Caco-2 (cell line): Measurements from ENCODE around the gene EIF3I. TPM values are rescaled to one million over a fixed set of nuclear protein-coding genes. Genes with fewer than 3 reads are reported as not detected.

ENCODE experiments used
- BruUV-seq: library from RNA; stranded (reverse); fragments of 400-500 nt; replicated peaks from 2 replicates; lab custom pipeline; 2021; lab: Mats Ljungman, UMichigan
- CTCF ChIA-PET: fragments of 300-600 bp; sonication (Branson Sonifier 250); formaldehyde crosslinking; loops from one replicate; lab custom pipeline; 2022; ENCODE audit warnings: antibody characterized with exemption; lab: Charles Lee
- POLR2A ChIA-PET: fragments of 300-600 bp; sonication (Branson Sonifier 250); formaldehyde crosslinking; loops from one replicate; lab custom pipeline; 2022; ENCODE audit warnings: antibody characterized with exemption; lab: Charles Lee
- DNase-seq, 2 experiments: peaks; one replicate each; pipeline versions ENCODE4 v3.0.0 to v3.0.0-alpha.2; 2020 to 2022
- H3K27me3 ChIP-seq: replicated peaks from 2 replicates; pipeline ENCODE4 v1.6.0; 2011; ENCODE audit warnings: low read length; ENCODE audit not compliant: control insufficient read depth, insufficient read depth
- H3K36me3 ChIP-seq: 2 replicates; pipeline ENCODE4 v1.5.1; 2011; ENCODE audit warnings: low read length; ENCODE audit not compliant: control insufficient read depth, insufficient read depth
- H3K4me1 ChIP-seq: fragments of 250-450 bp; sonication (Bioruptor Pico); 2 replicates; pipeline ENCODE4 v1.5.1; 2020; ENCODE audit warnings: mild to moderate bottlenecking
- H3K4me3 ChIP-seq: 2 replicates; pipeline ENCODE4 v1.5.1; 2011; ENCODE audit warnings: low read depth, mild to moderate bottlenecking, control low read depth, low read length
- H3K9me3 ChIP-seq: fragments of 250-450 bp; sonication (Bioruptor Pico); 2 replicates; pipeline ENCODE4 v1.5.1; 2020; ENCODE audit warnings: mild to moderate bottlenecking, moderate library complexity
- H3K27ac Mint-ChIP-seq: one replicate; pipeline ENCODE4 v1.8.0; 2022; ENCODE audit warnings: mixed read lengths; ENCODE audit not compliant: unreplicated experiment
- H3K27me3 Mint-ChIP-seq: one replicate; pipeline ENCODE4 v1.8.0; 2022; ENCODE audit warnings: mixed read lengths; ENCODE audit not compliant: insufficient read depth, unreplicated experiment
- H3K36me3 Mint-ChIP-seq: one replicate; pipeline ENCODE4 v1.8.0; 2022; ENCODE audit warnings: mild to moderate bottlenecking, mixed read lengths; ENCODE audit not compliant: insufficient read depth, unreplicated experiment
- H3K4me1 Mint-ChIP-seq: one replicate; pipeline ENCODE4 v1.8.0; 2022; ENCODE audit warnings: low read depth, mixed read lengths; ENCODE audit not compliant: unreplicated experiment
- H3K4me3 Mint-ChIP-seq: one replicate; pipeline ENCODE4 v1.8.0; 2022; ENCODE audit warnings: mild to moderate bottlenecking, moderate library complexity, mixed read lengths; ENCODE audit not compliant: unreplicated experiment
- H3K9me3 Mint-ChIP-seq: one replicate; pipeline ENCODE4 v1.8.0; 2022; ENCODE audit warnings: mixed read lengths; ENCODE audit not compliant: unreplicated experiment
- intact Hi-C: fragments of 100-400 bp; cut with micrococcal nuclease; formaldehyde crosslinking; loops from one replicate; pipeline ENCODE4 v1.10.0; 2022; ENCODE audit not compliant: unreplicated experiment
- total RNA-seq: library from RNA; stranded (reverse); gene quantifications from 2 replicates; pipeline ENCODE4 v1.2.3, GENCODE V29; 2022
- TF ChIP-seq, protein P1 (sequence below), 2 experiments: fragments of 200-600 bp in 1 of 2; IDR thresholded peaks; 1 replicate in 1 of 2; 2 replicates in 1 of 2; pipeline versions ENCODE4 v1.5.1 to v1.8.0; 2011 to 2022; ENCODE audit warnings: antibody characterized with exemption in 1 of 2, control low read depth in 1 of 2, inconsistent platforms in 1 of 2, low read depth in 1 of 2, low read length in 1 of 2, mild to moderate bottlenecking in 1 of 2, moderate library complexity in 1 of 2; ENCODE audit not compliant: insufficient read depth in 1 of 2, severe bottlenecking in 1 of 2, unreplicated experiment in 1 of 2

Gene EIF3I
- total RNA-seq, 1 experiment from 2014 or later = 128 TPM

DNA sequence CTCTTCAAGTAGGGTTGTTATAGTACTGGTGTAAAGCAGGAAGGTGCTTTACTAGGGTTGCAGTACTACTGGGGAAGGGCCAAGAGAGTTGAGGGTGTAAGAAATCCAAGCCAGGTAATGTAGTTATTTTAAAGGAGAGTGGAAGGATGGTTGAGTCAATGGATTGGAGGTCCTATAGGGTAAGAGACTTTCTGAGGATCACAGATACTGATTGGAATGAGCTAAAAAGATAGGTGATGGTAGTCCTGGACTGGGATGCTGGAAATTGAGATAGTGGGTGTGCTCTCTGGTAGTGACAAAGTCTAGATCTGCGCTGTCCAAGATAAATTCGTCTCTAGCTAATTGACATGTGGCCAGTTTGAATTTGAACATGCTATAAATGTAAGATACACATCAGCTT lies 35.7 kb upstream of the EIF3I start:
- intact Hi-C loops = no loop called here
- DNase-seq = no peak
- H3K9me3 Mint-ChIP-seq = no peaks in the 10 kb centered on the region
- Histone ChIP-seq H3K9me3 (no peaks in the 10 kb centered on the region), H3K4me1 (no peaks in the 10 kb centered on the region), H3K27me3 (no peaks in the 10 kb centered on the region), H3K36me3 (peaks cover 4% of the 10 kb centered on the region), H3K4me3 (no peak overlapping the region)
- CTCF ChIA-PET = no interaction called here
- no peaks in the 10 kb centered on the region for H3K27me3 Mint-ChIP-seq
- peak overlapping the region; percentile 79 for H3K27ac Mint-ChIP-seq
- POLR2A ChIA-PET = no interaction called here
- H3K4me1 Mint-ChIP-seq = peaks cover 8% of the 10 kb centered on the region
- no peak overlapping the region for H3K4me3 Mint-ChIP-seq
- TF ChIP-seq, protein P1, sequence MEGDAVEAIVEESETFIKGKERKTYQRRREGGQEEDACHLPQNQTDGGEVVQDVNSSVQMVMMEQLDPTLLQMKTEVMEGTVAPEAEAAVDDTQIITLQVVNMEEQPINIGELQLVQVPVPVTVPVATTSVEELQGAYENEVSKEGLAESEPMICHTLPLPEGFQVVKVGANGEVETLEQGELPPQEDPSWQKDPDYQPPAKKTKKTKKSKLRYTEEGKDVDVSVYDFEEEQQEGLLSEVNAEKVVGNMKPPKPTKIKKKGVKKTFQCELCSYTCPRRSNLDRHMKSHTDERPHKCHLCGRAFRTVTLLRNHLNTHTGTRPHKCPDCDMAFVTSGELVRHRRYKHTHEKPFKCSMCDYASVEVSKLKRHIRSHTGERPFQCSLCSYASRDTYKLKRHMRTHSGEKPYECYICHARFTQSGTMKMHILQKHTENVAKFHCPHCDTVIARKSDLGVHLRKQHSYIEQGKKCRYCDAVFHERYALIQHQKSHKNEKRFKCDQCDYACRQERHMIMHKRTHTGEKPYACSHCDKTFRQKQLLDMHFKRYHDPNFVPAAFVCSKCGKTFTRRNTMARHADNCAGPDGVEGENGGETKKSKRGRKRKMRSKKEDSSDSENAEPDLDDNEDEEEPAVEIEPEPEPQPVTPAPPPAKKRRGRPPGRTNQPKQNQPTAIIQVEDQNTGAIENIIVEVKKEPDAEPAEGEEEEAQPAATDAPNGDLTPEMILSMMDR (IDR thresholded peaks at IDR 0.05; ENCODE audit: insufficient read depth in 1 of 2, low read depth in 1 of 2, low read length in 1 of 2, severe bottlenecking in 1 of 2, unreplicated experiment in 1 of 2) = no peak
- H3K36me3 Mint-ChIP-seq = peaks cover 75% of the 10 kb centered on the region
- BruUV-seq = no TSS peak

DNA sequence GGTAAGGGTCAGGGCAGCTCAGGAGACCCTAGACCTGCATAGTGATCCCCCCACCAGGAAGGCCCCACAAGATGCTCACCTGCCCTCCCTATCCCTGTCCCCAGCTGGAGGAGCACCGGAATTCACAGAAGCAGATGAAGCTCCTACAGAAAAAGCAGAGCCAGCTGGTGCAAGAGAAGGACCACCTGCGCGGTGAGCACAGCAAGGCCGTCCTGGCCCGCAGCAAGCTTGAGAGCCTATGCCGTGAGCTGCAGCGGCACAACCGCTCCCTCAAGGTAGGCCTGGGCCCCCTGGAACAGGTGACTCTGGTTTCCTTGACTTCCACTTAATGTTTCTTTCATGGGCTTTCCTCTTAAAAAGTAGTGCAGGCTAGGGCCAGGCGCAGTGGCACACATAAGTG lies 34.4 kb upstream of the EIF3I start:
- DNase-seq = no peak
- Histone ChIP-seq H3K4me1 (no peaks in the 10 kb centered on the region), H3K27me3 (no peaks in the 10 kb centered on the region), H3K4me3 (no peak overlapping the region), H3K9me3 (no peaks in the 10 kb centered on the region), H3K36me3 (peaks cover 3% of the 10 kb centered on the region)
- H3K4me3 Mint-ChIP-seq = no peak overlapping the region
- H3K9me3 Mint-ChIP-seq = no peaks in the 10 kb centered on the region
- H3K27ac Mint-ChIP-seq = no peak overlapping the region
- BruUV-seq = no TSS peak
- intact Hi-C loops = no loop called here
- peaks cover 7% of the 10 kb centered on the region for H3K4me1 Mint-ChIP-seq
- TF ChIP-seq, protein P1 (IDR thresholded peaks at IDR 0.05; ENCODE audit: insufficient read depth in 1 of 2, low read depth in 1 of 2, low read length in 1 of 2, severe bottlenecking in 1 of 2, unreplicated experiment in 1 of 2) = no peak
- no peaks in the 10 kb centered on the region for H3K27me3 Mint-ChIP-seq
- H3K36me3 Mint-ChIP-seq = peaks cover 75% of the 10 kb centered on the region
- CTCF ChIA-PET = no interaction called here
- POLR2A ChIA-PET = no interaction called here

DNA sequence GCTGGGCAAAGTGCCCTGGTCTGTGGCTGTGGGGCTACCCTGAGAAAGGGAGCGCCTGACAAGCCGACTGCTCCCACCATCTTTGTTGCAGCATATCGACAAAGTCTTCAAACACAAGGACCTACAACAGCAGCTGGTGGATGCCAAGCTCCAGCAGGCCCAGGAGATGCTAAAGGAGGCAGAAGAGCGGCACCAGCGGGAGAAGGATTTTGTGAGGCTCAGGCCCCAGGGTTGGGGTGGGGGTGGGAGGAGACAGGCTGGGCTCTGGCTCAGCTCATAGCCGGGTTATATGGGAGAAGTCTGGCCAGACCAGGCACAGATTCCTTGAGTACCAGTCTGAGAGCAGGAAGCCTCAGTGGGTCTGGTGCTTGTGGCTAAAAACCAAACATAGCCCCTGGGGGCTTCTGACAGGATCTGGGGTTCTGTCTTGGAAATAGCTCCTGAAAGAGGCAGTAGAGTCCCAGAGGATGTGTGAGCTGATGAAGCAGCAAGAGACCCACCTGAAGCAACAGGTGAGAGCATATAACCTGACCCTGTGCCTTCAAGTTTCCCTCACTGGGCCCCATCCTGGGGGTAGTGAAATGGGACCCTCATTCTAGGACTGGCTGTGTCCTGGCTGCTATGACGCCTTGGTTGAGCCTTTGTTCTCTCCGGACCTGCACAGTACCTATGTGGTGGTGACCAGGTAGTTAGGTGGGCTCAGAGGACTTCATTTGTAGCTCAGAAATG lies 29.8 kb upstream of the EIF3I start:
- H3K9me3 Mint-ChIP-seq = no peaks in the 10 kb centered on the region
- H3K4me1 ChIP-seq = no peaks in the 10 kb centered on the region
- peaks cover 70% of the 10 kb centered on the region for H3K36me3 Mint-ChIP-seq
- no peak overlapping the region for H3K4me3 Mint-ChIP-seq
- H3K36me3 ChIP-seq = peaks cover 3% of the 10 kb centered on the region
- BruUV-seq = no TSS peak
- H3K27ac Mint-ChIP-seq = no peak overlapping the region
- TF ChIP-seq, protein P1 (IDR thresholded peaks at IDR 0.05; ENCODE audit: insufficient read depth in 1 of 2, low read depth in 1 of 2, low read length in 1 of 2, severe bottlenecking in 1 of 2, unreplicated experiment in 1 of 2) = no peak
- CTCF ChIA-PET = no interaction called here
- no peaks in the 10 kb centered on the region for H3K9me3 ChIP-seq
- no peaks in the 10 kb centered on the region for H3K27me3 Mint-ChIP-seq
- intact Hi-C loops = no loop called here
- POLR2A ChIA-PET = no interaction called here
- no peaks in the 10 kb centered on the region for H3K27me3 ChIP-seq
- no peak overlapping the region for H3K4me3 ChIP-seq
- no peaks in the 10 kb centered on the region for H3K4me1 Mint-ChIP-seq
- no peak for DNase-seq
